ENCODE results near the gene NFASC. TPM values are rescaled to one million over a fixed set of nuclear protein-coding genes. Genes with fewer than 3 reads are reported as not detected.

The NFASC gene
- total RNA-seq, 1 donor from 2014 or later: 1.4 TPM

DNA sequence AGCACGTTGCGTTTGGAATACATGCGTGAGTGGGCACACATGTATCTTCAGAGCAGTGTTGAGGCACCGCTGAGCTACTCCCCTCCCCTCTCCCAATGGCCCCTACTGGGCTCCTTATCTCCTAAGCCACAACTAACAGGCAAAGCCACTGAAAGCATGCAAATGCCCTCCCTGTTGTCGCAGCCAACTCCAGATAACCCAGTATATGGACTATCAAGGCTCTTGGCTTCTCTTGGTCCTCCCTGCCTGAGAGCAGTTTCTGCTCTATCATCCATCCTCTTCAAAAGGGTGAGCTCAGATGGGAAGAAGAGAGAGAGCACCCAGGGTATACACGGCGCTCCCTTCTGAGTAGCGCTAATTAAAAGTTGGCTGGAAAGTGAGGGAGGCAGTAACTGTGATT is 113.8 kb downstream of the NFASC start:
- no peak for DNase-seq

GRCh38 chr1:204986181-204986580 is 115.5 kb downstream of the NFASC start:
- no peak for DNase-seq

GRCh38 chr1:204987689-204988088 is 117.0 kb downstream of the NFASC start:
- DNase-seq: no peak

- DNase-seq: no peak
Measured at GRCh38 chr1:204988196-204988595, 117.5 kb downstream of the NFASC start.

- peak; percentile 66 for DNase-seq
Measured at GRCh38 chr1:204989266-204990058, 118.8 kb downstream of the NFASC start.

GRCh38 chr1:204990059-204990664 is 119.5 kb downstream of the NFASC start:
- no peak for DNase-seq

DNA sequence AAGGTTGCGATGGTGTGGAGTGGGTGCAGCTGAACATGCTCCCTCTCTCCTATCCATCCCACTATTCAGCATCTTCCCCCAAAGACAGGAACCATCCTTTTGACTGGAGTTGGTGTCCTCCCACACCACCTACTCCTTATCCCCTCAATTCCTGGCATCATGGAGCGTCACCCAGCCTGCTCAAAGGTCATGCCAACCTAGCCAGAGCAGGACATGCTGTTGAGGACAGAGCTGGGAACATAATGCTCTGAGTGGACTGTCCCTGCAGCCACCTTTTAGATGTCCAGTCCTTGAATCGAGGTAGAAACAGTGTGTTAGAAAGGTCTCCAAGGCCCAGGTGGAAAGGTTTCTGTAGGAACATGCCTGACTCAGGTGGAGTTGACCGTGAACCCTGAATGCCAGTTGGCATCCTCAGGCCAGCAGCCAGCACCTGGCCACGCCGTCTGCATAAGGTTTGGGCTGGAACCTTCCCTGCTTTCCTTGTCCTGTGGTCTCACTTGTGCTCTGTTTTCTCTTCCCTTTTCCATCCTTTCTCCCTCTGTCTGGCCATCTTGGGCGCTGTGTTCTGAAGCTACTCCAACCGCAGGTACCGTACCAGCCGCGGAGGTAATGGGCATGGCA is 120.2 kb downstream of the NFASC start:
- no peak for DNase-seq

GRCh38 chr1:204991342-204991844 is 120.7 kb downstream of the NFASC start:
- DNase-seq: no peak

- no peak for DNase-seq
Measured at GRCh38 chr1:204992201-204992997, 121.7 kb downstream of the NFASC start.

DNA sequence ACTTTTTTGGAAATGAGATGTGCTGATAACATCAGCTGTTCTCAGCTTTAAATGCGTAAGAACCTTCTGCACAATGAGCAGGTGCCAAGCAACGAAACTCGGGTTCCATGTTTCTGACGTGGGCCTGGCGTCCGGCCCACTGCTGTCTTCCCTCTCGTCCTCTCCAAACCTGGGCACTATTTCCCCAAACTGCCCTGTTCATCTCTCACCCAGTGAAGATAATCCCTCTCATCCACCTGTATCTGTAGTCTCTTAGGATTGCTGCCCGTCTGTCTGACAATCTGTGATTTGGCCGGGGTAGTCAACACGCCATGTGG is 122.3 kb downstream of the NFASC start:
- no peak for DNase-seq

- no peak for DNase-seq
Measured at GRCh38 chr1:204994086-204994862, 123.6 kb downstream of the NFASC start.

DNA sequence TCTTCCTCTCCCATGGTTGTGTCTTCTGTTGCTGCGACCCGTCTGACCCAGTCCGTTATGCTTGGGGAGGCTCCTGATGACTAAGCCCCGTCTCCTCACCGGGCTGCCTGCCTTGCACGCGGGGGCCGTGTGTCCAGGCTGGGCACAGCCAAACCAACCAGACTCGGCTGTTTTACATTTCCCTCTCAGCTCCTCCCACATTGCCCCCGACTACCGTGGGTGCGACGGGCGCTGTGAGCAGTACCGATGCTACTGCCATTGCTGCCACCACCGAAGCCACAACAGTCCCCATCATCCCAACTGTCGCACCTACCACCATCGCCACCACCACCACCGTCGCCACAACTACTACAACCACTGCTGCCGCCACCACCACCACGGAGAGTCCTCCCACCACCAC is 126.3 kb downstream of the NFASC start:
- DNase-seq: no peak

DNA sequence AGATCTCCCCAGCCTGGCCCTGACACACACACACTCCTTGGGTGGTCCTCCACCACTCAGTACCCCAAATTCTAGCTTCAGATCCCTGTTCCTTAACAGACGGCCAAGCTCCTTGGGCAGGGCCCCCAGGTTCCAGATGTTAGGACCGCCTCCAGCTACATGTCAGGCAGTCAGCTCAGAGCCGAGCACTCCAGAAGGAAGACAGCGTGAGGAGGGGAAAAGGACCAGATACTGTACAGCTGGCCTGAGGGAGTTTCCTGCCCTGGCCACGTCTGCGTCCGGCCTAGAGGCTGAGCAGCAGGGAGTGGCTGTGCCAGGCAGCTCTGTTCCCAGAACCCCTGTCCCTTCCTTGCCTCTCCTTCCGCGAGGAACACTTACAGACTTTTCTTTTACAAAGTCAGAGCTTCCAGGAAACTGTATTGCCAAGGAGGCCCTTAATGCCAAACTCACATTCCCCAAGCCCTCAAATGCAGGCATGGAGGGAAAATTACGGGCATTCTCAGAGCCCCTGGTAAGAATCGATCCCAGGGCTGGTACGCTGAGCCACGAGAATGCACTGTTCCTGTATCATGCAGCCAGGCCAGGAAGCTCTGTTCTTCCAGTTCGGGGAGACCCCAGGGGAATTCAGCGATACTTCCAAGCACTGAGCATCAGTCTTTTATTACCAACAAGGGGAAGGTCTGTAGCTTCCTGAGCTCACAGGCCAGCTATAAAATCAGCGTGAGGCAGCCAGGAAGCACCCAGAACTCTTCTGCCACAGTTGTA is 127.1 kb downstream of the NFASC start:
- peak; percentile 21 for DNase-seq

DNA sequence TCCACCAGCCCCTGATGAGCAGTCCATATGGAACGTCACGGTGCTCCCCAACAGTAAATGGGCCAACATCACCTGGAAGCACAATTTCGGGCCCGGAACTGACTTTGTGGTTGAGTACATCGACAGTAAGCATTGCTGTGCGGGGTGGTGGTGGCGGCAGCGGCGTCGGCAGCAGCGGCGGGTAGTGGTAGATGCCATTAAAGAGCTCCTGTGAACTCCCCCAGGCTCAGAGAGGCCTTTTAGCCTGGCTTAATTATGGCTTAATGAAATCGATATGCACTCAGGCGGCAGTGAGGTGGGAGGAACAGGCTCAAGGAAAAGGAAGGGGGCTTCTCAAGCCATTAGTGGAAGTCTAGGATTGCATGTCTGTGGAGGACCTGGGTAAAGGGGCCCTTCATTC is 130.5 kb downstream of the NFASC start:
- no peak for DNase-seq

- no peak for DNase-seq
Measured at GRCh38 chr1:205002705-205003104, 132.0 kb downstream of the NFASC start.

DNA sequence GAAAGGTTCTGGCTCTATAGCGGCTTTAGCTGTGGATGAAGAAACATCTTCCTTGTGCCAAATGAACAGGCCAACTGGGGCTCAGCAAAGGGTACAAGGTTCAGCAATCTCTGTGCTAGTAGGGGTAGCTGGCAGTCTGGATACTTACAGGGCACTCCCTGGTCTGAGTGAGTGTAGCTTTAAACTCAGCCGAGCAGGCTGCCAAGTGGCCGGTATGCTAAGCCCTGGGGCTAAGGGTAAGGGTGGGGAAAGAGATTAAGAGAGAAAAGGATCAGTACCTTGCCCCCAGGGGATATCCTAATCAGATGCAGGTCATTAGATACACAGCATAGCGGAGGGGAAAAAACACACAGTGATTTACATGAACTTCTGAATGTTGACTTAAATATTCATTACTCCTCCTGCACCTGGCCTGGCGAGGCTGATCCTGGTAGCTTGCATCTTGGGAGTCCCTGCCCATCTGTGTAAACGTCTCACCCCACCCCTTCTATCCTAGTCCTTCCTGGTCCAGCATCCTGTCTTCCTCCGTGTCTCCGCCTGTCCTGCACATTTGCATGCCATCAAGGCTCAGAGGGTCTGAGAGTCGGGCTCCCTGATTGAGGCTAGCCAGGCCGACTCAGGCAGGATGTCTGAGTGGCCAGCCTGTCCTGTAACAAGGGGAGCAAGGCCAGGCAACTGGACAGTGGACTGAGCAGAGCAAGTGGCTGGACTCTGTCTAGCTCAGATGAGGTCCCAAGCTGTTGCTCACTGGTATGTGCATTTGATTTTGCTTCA is 132.9 kb downstream of the NFASC start:
- no peak for DNase-seq

DNA sequence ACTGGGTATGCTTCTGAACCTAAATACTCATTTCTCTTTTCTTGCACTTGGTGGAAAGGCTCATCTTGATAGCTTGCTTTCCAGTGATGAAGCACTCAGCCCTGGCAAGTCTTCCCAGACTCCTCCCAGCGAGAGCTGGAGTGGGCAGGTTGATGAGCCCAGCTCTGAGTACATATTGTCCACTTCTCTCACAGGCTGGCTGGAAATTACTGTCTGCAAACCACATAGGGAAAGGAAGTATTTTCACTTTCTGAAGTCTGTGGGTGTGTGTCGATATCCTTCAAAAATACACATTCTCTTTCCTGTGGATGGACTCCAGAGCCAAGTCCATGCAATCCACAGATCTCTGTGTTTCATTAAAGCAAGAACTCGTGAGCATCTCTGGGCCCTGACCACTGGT is 133.7 kb downstream of the NFASC start:
- peak; percentile 5 for DNase-seq

DNA sequence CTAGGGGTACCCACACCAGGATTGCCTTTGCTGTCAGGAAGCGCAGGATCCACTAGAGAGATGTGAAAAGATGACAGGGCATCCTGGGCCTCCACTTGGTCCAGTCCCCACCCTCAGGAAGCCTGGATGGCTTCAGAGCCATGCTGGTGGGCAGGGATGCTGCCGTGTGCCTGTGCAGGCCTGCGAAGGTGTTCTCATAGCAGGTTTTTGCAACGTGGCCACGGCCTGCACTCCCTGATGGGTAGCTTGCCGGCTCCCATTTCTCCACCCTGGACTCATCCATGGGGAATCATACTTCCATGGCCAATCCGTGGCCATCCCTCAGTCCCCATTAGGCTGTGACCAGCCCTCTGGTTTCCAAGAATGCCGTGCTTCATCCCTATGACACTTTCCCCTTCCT is 138.2 kb downstream of the NFASC start:
- no peak for DNase-seq

DNA sequence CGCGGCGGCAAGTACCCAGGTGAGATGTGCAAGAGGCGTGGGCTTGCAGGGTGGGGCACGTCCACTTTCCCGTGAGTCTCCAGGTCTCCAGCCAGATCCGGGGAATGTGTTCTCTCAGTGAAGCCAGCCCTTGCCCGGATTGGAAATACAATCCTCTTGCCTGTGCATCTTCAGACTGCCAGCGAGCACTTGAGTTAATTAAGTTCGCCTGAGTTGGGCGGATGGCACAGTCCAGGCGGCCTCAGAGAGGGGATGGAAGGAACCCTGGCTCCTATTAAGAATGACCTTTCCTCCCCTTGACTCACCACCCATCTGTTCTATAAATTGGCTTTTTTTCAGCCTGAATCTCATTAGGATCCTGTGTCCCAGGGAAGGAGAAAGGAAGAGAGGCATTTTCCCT is 139.0 kb downstream of the NFASC start:
- DNase-seq: no peak

GRCh38 chr1:205012391-205013140 is 141.9 kb downstream of the NFASC start:
- DNase-seq: peak; percentile 1

Data from skin of body (tissue), 2 donors.